GM12891 (cell line): Measurements from ENCODE around the gene IL17B.

Experiments
- POLR2A ChIP-seq: IDR thresholded peaks from 2 replicates; pipeline ENCODE4 v1.6.1; 2011; ENCODE audit warnings: low read depth, low read length, control low read depth
- POLR2AphosphoS5 ChIP-seq: IDR thresholded peaks from 2 replicates; pipeline ENCODE4 v1.6.1; 2011; ENCODE audit warnings: low read depth, low read length, control low read depth
- TAF1 ChIP-seq: IDR thresholded peaks from 2 replicates; pipeline ENCODE4 v1.6.1; 2011; ENCODE audit warnings: low read depth, low read length, control low read depth

GRCh38 chr5:149341876-149342275, 37.2 kb downstream of the IL17B start:
- TF ChIP-seq POLR2A (no peak), POLR2AphosphoS5 (no peak), TAF1 (no peak)
